HepG2 (cell line): ENCODE measurements around the gene TPM3. TPM values are rescaled to one million over a fixed set of nuclear protein-coding genes. Genes with fewer than 3 reads are reported as not detected.
A peak's percentile ranks its signal among the peaks of the same experiment; 100 is the strongest.

Source experiments
- ASH2L ChIP-seq: fragments of 300-600, 200-600 bp; sonication (generic); IDR thresholded peaks from 2 replicates; pipeline ENCODE4 v1.7.0; 2017; ENCODE audit warnings: low read depth, mild to moderate bottlenecking, moderate library complexity, mixed read lengths, low read length; ENCODE audit not compliant: insufficient read length
- GLI4 ChIP-seq: sonication (generic); formaldehyde crosslinking; IDR thresholded peaks from 2 replicates; pipeline ENCODE4 v1.5.1; 2020; ENCODE audit warnings: missing genetic modification reagents, mild to moderate bottlenecking, moderate library complexity, borderline replicate concordance
- IRX3 ChIP-seq: sonication (generic); formaldehyde crosslinking; IDR thresholded peaks from 2 replicates; pipeline ENCODE4 v1.8.1; 2023; ENCODE audit warnings: mild to moderate bottlenecking, low read depth, missing genetic modification reagents, borderline replicate concordance
- KAT7 ChIP-seq: IDR thresholded peaks from 2 replicates; pipeline ENCODE4 v1.6.1; 2018; ENCODE audit warnings: borderline replicate concordance, missing compliant biosample characterization
- RBM39 ChIP-seq: fragments of 200-400 bp; formaldehyde crosslinking; IDR thresholded peaks from one replicate; pipeline ENCODE4 v1.6.1; 2018; ENCODE audit warnings: antibody characterized with exemption, mild to moderate bottlenecking, low read depth, low read length; ENCODE audit not compliant: poor library complexity, severe bottlenecking
- YEATS4 ChIP-seq: sonication (generic); formaldehyde crosslinking; IDR thresholded peaks from 2 replicates; pipeline ENCODE4 v1.4.0; 2020; ENCODE audit warnings: missing genetic modification reagents, borderline replicate concordance
- ZIK1 ChIP-seq: sonication (generic); formaldehyde crosslinking; IDR thresholded peaks from 2 replicates; pipeline ENCODE4 v1.5.0; 2020; ENCODE audit warnings: mild to moderate bottlenecking, low read depth, missing genetic modification reagents, borderline replicate concordance
- ZMYM4 ChIP-seq: sonication (generic); formaldehyde crosslinking; IDR thresholded peaks from 2 replicates; pipeline ENCODE4 v1.8.1; 2023; ENCODE audit warnings: mild to moderate bottlenecking, missing genetic modification reagents
- ZNF143 ChIP-seq: sonication (generic); formaldehyde crosslinking; IDR thresholded peaks from 2 replicates; pipeline ENCODE4 v1.4.0; 2020; ENCODE audit warnings: missing genetic modification reagents
- ZNF30 ChIP-seq: sonication (generic); formaldehyde crosslinking; IDR thresholded peaks from 2 replicates; pipeline ENCODE4 v1.5.0; 2020; ENCODE audit warnings: mild to moderate bottlenecking, missing genetic modification reagents
- ZNF556 ChIP-seq: sonication (generic); formaldehyde crosslinking; IDR thresholded peaks from 2 replicates; pipeline ENCODE4 v1.4.0; 2020; ENCODE audit warnings: mild to moderate bottlenecking, missing genetic modification reagents, borderline replicate concordance
- polyA plus RNA-seq, 8 experiments: library from polyadenylated mRNA; depleted of rRNA in 3 of 8; stranded (reverse) in 7 of 8; unstranded in 1 of 8; fragments of >200 nt; fragmentation: Illumina TruSeq in 4 of 8; extraction: Trizol in 4 of 8; gene quantifications; 2 replicates each; pipeline versions ENCODE4 v1.2.1 to v1.2.3, GENCODE V29; 2011 to 2016; ENCODE audit warnings: low read depth in 4 of 8, missing spikeins in 1 of 8, mixed read lengths in 1 of 8; ENCODE audit not compliant: insufficient read depth in 1 of 8
- total RNA-seq, 5 experiments: library from RNA; depleted of rRNA; stranded (reverse); fragments of >200 nt; fragmentation: Illumina TruSeq; extraction: Trizol; gene quantifications; 2 replicates each; pipeline ENCODE4 v1.2.3, GENCODE V29; 2016; ENCODE audit warnings: low read depth in 1 of 5
- TF ChIP-seq, protein P1 (sequence below): sonication (generic); formaldehyde crosslinking; IDR thresholded peaks from 2 replicates; pipeline ENCODE4 v1.9.0; 2021; ENCODE audit warnings: missing genetic modification reagents, mild to moderate bottlenecking, borderline replicate concordance
- TF ChIP-seq, protein P2 (sequence below): sonication (generic); formaldehyde crosslinking; IDR thresholded peaks from 2 replicates; pipeline ENCODE4 v1.5.0; 2020; ENCODE audit warnings: missing genetic modification reagents
- TF ChIP-seq, protein P3 (sequence below): sonication (generic); formaldehyde crosslinking; IDR thresholded peaks from 2 replicates; pipeline ENCODE4 v1.5.0; 2020; ENCODE audit warnings: mild to moderate bottlenecking, missing genetic modification reagents, borderline replicate concordance
- TF ChIP-seq, protein P4 (sequence below): sonication (generic); formaldehyde crosslinking; IDR thresholded peaks from 2 replicates; pipeline ENCODE4 v1.4.0; 2020; ENCODE audit warnings: mild to moderate bottlenecking, missing genetic modification reagents
- TF ChIP-seq, protein P5 (sequence below): fragments of 450-650 bp; IDR thresholded peaks from 2 replicates; pipeline ENCODE4 v1.6.1; 2017

TPM3 gene
- total and polyA plus RNA-seq, 2 of the 13 experiments (the other 11 are each of a cell fraction or from before 2014, with no cell fraction given): 160 to 307 TPM

DNA sequence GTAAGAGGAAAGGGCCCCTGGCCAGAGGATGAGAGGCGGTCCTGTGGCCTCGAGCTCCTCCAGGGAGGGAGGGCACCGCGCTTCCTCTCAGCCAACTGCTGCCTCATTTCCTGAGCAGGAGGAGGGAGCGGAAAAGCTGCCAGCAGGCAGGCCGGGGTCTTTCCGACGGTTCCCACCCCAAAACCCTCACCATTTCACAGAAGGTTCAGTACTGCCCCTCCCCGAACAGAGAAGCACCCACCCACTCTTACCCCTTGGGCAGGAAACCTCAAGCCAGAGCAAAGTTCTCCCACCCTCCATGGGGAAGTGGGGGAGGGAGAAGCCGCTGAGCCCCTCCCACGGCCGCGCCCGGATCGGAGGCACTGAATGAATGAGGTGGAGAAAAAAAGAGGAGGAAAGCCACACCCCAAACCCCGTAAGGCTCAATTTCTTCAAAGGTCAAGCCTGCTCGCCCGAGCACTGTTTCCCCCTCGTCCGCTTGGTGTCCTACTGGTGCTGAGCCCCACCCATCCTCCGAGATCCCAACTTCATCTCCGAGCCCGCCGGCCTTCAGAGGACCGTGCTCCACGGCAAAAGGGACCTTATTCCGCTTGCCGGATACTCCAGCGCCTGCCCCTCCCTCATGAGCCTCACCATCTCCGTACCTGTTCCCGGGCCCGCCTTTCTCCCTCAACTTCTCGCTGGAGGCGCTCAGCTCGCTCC lies 9.4 kb downstream of the TPM3 start (continued):
- TF ChIP-seq RBM39 (peak; percentile 88), ZMYM4 (CRISPR knock-in tag) (no peak), IRX3 (CRISPR knock-in tag) (peak; percentile 74; the same call in 1 of the 2 replicates), KAT7 (CRISPR knock-in tag) (0 out of 2 replicates have a peak, but pooled peaks have one; percentile 15), ZNF143 (CRISPR knock-in tag) (0 out of 2 replicates have a peak, but pooled peaks have one; percentile 6), ZNF556 (no peak), ASH2L (peak; percentile 72), ZNF30 (CRISPR knock-in tag) (no peak), YEATS4 (CRISPR knock-in tag) (peak; percentile 20; the same call in 1 of the 2 replicates), GLI4 (CRISPR knock-in tag) (0 out of 2 replicates have a peak, but pooled peaks have one; percentile 38), ZIK1 (CRISPR knock-in tag) (no peak)
- TF ChIP-seq, protein P1, sequence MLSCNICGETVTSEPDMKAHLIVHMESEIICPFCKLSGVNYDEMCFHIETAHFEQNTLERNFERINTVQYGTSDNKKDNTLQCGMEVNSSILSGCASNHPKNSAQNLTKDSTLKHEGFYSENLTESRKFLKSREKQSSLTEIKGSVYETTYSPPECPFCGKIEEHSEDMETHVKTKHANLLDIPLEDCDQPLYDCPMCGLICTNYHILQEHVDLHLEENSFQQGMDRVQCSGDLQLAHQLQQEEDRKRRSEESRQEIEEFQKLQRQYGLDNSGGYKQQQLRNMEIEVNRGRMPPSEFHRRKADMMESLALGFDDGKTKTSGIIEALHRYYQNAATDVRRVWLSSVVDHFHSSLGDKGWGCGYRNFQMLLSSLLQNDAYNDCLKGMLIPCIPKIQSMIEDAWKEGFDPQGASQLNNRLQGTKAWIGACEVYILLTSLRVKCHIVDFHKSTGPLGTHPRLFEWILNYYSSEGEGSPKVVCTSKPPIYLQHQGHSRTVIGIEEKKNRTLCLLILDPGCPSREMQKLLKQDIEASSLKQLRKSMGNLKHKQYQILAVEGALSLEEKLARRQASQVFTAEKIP (CRISPR knock-in tag): no peak
- TF ChIP-seq, protein P2, sequence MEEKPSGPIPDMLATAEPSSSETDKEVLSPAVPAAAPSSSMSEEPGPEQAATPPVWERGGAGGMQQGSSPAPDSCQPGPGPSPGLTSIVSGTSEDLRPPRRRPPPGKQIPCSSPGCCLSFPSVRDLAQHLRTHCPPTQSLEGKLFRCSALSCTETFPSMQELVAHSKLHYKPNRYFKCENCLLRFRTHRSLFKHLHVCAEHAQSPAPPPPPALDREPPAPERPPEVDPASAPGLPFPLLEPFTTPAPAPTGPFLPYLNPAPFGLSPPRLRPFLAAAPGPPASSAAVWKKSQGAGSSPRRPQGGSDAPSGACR (CRISPR knock-in tag): peak; percentile 8; the same call in 1 of the 2 replicates
- TF ChIP-seq, protein P3, sequence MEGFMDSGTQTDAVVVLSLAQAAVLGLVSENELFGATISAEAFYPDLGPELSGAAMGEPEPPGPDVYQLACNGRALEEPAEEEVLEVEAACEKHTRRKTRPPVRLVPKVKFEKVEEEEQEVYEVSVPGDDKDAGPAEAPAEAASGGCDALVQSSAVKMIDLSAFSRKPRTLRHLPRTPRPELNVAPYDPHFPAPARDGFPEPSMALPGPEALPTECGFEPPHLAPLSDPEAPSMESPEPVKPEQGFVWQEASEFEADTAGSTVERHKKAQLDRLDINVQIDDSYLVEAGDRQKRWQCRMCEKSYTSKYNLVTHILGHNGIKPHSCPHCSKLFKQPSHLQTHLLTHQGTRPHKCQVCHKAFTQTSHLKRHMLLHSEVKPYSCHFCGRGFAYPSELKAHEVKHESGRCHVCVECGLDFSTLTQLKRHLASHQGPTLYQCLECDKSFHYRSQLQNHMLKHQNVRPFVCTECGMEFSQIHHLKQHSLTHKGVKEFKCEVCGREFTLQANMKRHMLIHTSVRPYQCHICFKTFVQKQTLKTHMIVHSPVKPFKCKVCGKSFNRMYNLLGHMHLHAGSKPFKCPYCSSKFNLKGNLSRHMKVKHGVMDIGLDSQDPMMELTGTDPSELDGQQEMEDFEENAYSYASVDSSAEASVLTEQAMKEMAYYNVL (CRISPR knock-in tag): peak; percentile 25; the same call in 1 of the 2 replicates
- TF ChIP-seq, protein P4, sequence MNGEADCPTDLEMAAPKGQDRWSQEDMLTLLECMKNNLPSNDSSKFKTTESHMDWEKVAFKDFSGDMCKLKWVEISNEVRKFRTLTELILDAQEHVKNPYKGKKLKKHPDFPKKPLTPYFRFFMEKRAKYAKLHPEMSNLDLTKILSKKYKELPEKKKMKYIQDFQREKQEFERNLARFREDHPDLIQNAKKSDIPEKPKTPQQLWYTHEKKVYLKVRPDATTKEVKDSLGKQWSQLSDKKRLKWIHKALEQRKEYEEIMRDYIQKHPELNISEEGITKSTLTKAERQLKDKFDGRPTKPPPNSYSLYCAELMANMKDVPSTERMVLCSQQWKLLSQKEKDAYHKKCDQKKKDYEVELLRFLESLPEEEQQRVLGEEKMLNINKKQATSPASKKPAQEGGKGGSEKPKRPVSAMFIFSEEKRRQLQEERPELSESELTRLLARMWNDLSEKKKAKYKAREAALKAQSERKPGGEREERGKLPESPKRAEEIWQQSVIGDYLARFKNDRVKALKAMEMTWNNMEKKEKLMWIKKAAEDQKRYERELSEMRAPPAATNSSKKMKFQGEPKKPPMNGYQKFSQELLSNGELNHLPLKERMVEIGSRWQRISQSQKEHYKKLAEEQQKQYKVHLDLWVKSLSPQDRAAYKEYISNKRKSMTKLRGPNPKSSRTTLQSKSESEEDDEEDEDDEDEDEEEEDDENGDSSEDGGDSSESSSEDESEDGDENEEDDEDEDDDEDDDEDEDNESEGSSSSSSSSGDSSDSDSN (CRISPR knock-in tag): peak; percentile 9
- TF ChIP-seq, protein P5, sequence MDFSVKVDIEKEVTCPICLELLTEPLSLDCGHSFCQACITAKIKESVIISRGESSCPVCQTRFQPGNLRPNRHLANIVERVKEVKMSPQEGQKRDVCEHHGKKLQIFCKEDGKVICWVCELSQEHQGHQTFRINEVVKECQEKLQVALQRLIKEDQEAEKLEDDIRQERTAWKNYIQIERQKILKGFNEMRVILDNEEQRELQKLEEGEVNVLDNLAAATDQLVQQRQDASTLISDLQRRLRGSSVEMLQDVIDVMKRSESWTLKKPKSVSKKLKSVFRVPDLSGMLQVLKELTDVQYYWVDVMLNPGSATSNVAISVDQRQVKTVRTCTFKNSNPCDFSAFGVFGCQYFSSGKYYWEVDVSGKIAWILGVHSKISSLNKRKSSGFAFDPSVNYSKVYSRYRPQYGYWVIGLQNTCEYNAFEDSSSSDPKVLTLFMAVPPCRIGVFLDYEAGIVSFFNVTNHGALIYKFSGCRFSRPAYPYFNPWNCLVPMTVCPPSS: no peak
